ENCODE measurements around the gene FKBP14.
A peak's percentile ranks its signal among the peaks of the same experiment; 100 is the strongest.

The FKBP14 gene

GRCh38 chr7:29988424-29989256 is 37.9 kb downstream of the FKBP14 start (continued):
- TF ChIP-seq CSRNP3 (CRISPR knock-in tag; IDR thresholded peaks at IDR 0.05) (0 out of 2 replicates have a peak, but pooled peaks have one; percentile 51), OSR1 (CRISPR knock-in tag; IDR thresholded peaks at IDR 0.05) (no peak), CSDC2 (CRISPR knock-in tag; IDR thresholded peaks at IDR 0.05) (peak; percentile 63), ZNF565 (CRISPR knock-in tag; conservative IDR thresholded peaks at IDR 0.05; ENCODE audit: low read depth) (no peak), ZFP30 (CRISPR knock-in tag; IDR thresholded peaks at IDR 0.05) (no peak), POU6F1 (CRISPR knock-in tag; IDR thresholded peaks at IDR 0.05; ENCODE audit: borderline replicate concordance, low read depth) (no peak), ZNF8 (CRISPR knock-in tag; IDR thresholded peaks at IDR 0.05) (0 out of 2 replicates have a peak, but pooled peaks have one; percentile 13), ARNTL (CRISPR knock-in tag; IDR thresholded peaks at IDR 0.05; ENCODE audit: borderline replicate concordance, low read depth) (no peak), SNAI2 (CRISPR knock-in tag; IDR thresholded peaks at IDR 0.05) (0 out of 2 replicates have a peak, but pooled peaks have one; percentile 27), TOX (CRISPR knock-in tag; IDR thresholded peaks at IDR 0.05; ENCODE audit: borderline replicate concordance) (no peak), ZFP3 (CRISPR knock-in tag; IDR thresholded peaks at IDR 0.05) (0 out of 2 replicates have a peak, but pooled peaks have one; percentile 15), BACH2 (CRISPR knock-in tag; IDR thresholded peaks at IDR 0.05; ENCODE audit: borderline replicate concordance) (peak; percentile 42; the same call in 1 of the 2 replicates)

- no peak for TF ChIP-seq TOX (CRISPR knock-in tag; IDR thresholded peaks at IDR 0.05; ENCODE audit: borderline replicate concordance)
- no peak for TF ChIP-seq CREB5 (CRISPR knock-in tag; IDR thresholded peaks at IDR 0.05; ENCODE audit: low read depth)
- no peak for TF ChIP-seq BACH2 (CRISPR knock-in tag; IDR thresholded peaks at IDR 0.05; ENCODE audit: borderline replicate concordance)
- TF ChIP-seq ISL1 (CRISPR knock-in tag; IDR thresholded peaks at IDR 0.05), result no peak
- TF ChIP-seq TSHZ2 (CRISPR knock-in tag; IDR thresholded peaks at IDR 0.05), result no peak; the same call in 1 of the 2 replicates
- TF ChIP-seq ESRRG (CRISPR knock-in tag; IDR thresholded peaks at IDR 0.05), result no peak
- TF ChIP-seq GLIS3 (CRISPR knock-in tag; IDR thresholded peaks at IDR 0.05), result 0 out of 2 replicates have a peak, but pooled peaks have one; percentile 24
- no peak for TF ChIP-seq SNAI2 (CRISPR knock-in tag; IDR thresholded peaks at IDR 0.05)
- TF ChIP-seq ZC3H10 (CRISPR knock-in tag; IDR thresholded peaks at IDR 0.05), result no peak
- TF ChIP-seq CSDC2 (CRISPR knock-in tag; IDR thresholded peaks at IDR 0.05), result peak; percentile 95
- no peak for TF ChIP-seq TCF4 (CRISPR knock-in tag; IDR thresholded peaks at IDR 0.05; ENCODE audit: borderline replicate concordance)
- TF ChIP-seq PPARA (CRISPR knock-in tag; IDR thresholded peaks at IDR 0.05; ENCODE audit: borderline replicate concordance), result no peak
- TF ChIP-seq ZFP3 (CRISPR knock-in tag; IDR thresholded peaks at IDR 0.05), result 0 out of 2 replicates have a peak, but pooled peaks have one; percentile 24
- no peak for TF ChIP-seq ZFP30 (CRISPR knock-in tag; IDR thresholded peaks at IDR 0.05)
- no peak for TF ChIP-seq ARNTL (CRISPR knock-in tag; IDR thresholded peaks at IDR 0.05; ENCODE audit: borderline replicate concordance, low read depth)
- TF ChIP-seq OSR1 (CRISPR knock-in tag; IDR thresholded peaks at IDR 0.05), result peak; percentile 85; the same call in 1 of the 2 replicates
- TF ChIP-seq CSRNP3 (CRISPR knock-in tag; IDR thresholded peaks at IDR 0.05), result no peak
- TF ChIP-seq ZNF565 (CRISPR knock-in tag; conservative IDR thresholded peaks at IDR 0.05; ENCODE audit: low read depth), result no peak
- no peak for TF ChIP-seq POU6F1 (CRISPR knock-in tag; IDR thresholded peaks at IDR 0.05; ENCODE audit: borderline replicate concordance, low read depth)
- peak; percentile 36; the same call in 1 of the 2 replicates for TF ChIP-seq ZNF8 (CRISPR knock-in tag; IDR thresholded peaks at IDR 0.05)
- no peak for TF ChIP-seq ZNF70 (CRISPR knock-in tag; IDR thresholded peaks at IDR 0.05)
- TF ChIP-seq RARB (CRISPR knock-in tag; IDR thresholded peaks at IDR 0.05), result no peak
- TF ChIP-seq PATZ1 (CRISPR knock-in tag; IDR thresholded peaks at IDR 0.05; ENCODE audit: borderline replicate concordance), result 0 out of 2 replicates have a peak, but pooled peaks have one; percentile 21
- ATAC-seq, result peak; percentile 78
Observed at GRCh38 chr7:29987811-29988317, 38.6 kb downstream of the FKBP14 start.

Data from SK-N-SH treated with all-trans-retinoic acid at 6 μM for 48 hours (cell line).